HEK293 (cell line): ENCODE data around the gene LGALS9B.
"Not testable (repeated sequence)": the region's sequence is repeated elsewhere in the genome, so short reads cannot be mapped to it uniquely, and the experiment has no call there.

Experiments
- CTCF ChIA-PET: fragments of 350-600 bp; formaldehyde crosslinking; extraction: SDS; loops from one replicate; lab custom pipeline; 2021; ENCODE audit warnings: antibody characterized with exemption; lab: Yijun Ruan, JAX
- POLR2A ChIA-PET: fragments of 300-600 bp; formaldehyde crosslinking; extraction: SDS; loops from one replicate; lab custom pipeline; 2020; ENCODE audit warnings: antibody characterized with exemption, inconsistent platforms; lab: Yijun Ruan, JAX
- H3K27ac ChIP-seq: fragments of 200-500 bp; sonication (Bioruptor generic); 2 replicates; pipeline ENCODE4 v1.5.1; 2014; ENCODE audit warnings: low read depth, low read length, control low read depth, inconsistent platforms; ENCODE audit errors: extremely low read depth
- H3K36me3 ChIP-seq, 2 experiments: fragments of 200-500 bp in 1 of 2; sonication (Bioruptor generic) in 1 of 2; 1 replicate in 1 of 2; 2 replicates in 1 of 2; pipeline ENCODE4 v1.5.1; 2014 to 2017; ENCODE audit warnings: inconsistent platforms in 2 of 2, low read length in 2 of 2; ENCODE audit not compliant: control insufficient read depth in 2 of 2, insufficient read depth in 1 of 2
- H3K4me1 ChIP-seq: fragments of 200-500 bp; sonication (Bioruptor generic); 2 replicates; pipeline ENCODE4 v1.5.1; 2014; ENCODE audit warnings: mild to moderate bottlenecking, low read length, inconsistent platforms; ENCODE audit not compliant: control insufficient read depth, insufficient read depth
- H3K4me3 ChIP-seq: 2 replicates; pipeline ENCODE4 v1.5.1; 2011; ENCODE audit warnings: low read depth, mild to moderate bottlenecking, control low read depth, low read length, moderate library complexity
- H3K9me3 ChIP-seq: fragments of 200-500 bp; sonication (Bioruptor generic); 2 replicates; pipeline ENCODE4 v1.5.1; 2014; ENCODE audit warnings: low read depth, low read length, inconsistent platforms; ENCODE audit not compliant: control insufficient read depth, insufficient read depth

LGALS9B gene

GRCh38 chr17:20455106-20455505 lies 12.2 kb downstream of the LGALS9B start:
- CTCF ChIA-PET, H3K4me1 ChIP-seq, H3K4me3 ChIP-seq, H3K36me3 ChIP-seq, POLR2A ChIA-PET, H3K27ac ChIP-seq, H3K9me3 ChIP-seq: not testable (repeated sequence)

- CTCF ChIA-PET, POLR2A ChIA-PET, H3K4me3 ChIP-seq, H3K27ac ChIP-seq, H3K4me1 ChIP-seq, H3K36me3 ChIP-seq, H3K9me3 ChIP-seq: not testable (repeated sequence)
Measured at GRCh38 chr17:20453820-20454434, 13.4 kb downstream of the LGALS9B start.

GRCh38 chr17:20450852-20451251 lies 16.5 kb downstream of the LGALS9B start:
- CTCF ChIA-PET, H3K4me1 ChIP-seq, H3K9me3 ChIP-seq, H3K27ac ChIP-seq, H3K4me3 ChIP-seq, POLR2A ChIA-PET, H3K36me3 ChIP-seq: not testable (repeated sequence)

- H3K36me3 ChIP-seq, H3K4me1 ChIP-seq, H3K9me3 ChIP-seq, H3K4me3 ChIP-seq, H3K27ac ChIP-seq, POLR2A ChIA-PET: not testable (repeated sequence)
- CTCF ChIA-PET: interaction anchor here (1.1 kb wide), 1 partner anchor 364 kb away, joined by 4 read pairs; no protein-coding TSS in a partner anchor
Measured at GRCh38 chr17:20447534-20448321, 19.6 kb downstream of the LGALS9B start.

GRCh38 chr17:20446895-20447294 lies 20.4 kb downstream of the LGALS9B start:
- H3K9me3 ChIP-seq, H3K4me3 ChIP-seq, H3K36me3 ChIP-seq, H3K4me1 ChIP-seq, POLR2A ChIA-PET, H3K27ac ChIP-seq: not testable (repeated sequence)
- CTCF ChIA-PET: interaction anchor here (1.1 kb wide), 1 partner anchor 365 kb away, joined by 4 read pairs; no protein-coding TSS in a partner anchor

GRCh38 chr17:20444581-20445236 lies 22.6 kb downstream of the LGALS9B start:
- H3K4me1 ChIP-seq, POLR2A ChIA-PET, H3K36me3 ChIP-seq, H3K4me3 ChIP-seq, H3K9me3 ChIP-seq, CTCF ChIA-PET, H3K27ac ChIP-seq: not testable (repeated sequence)

- POLR2A ChIA-PET, H3K4me1 ChIP-seq, H3K9me3 ChIP-seq, CTCF ChIA-PET, H3K36me3 ChIP-seq, H3K4me3 ChIP-seq, H3K27ac ChIP-seq: not testable (repeated sequence)
Measured at GRCh38 chr17:20444173-20444572, 23.2 kb downstream of the LGALS9B start.

- H3K27ac ChIP-seq, H3K4me3 ChIP-seq, H3K36me3 ChIP-seq, CTCF ChIA-PET, H3K4me1 ChIP-seq, POLR2A ChIA-PET, H3K9me3 ChIP-seq: not testable (repeated sequence)
Measured at GRCh38 chr17:20443632-20444031, 23.7 kb downstream of the LGALS9B start.

GRCh38 chr17:20440665-20441064 lies 26.7 kb downstream of the LGALS9B start:
- H3K4me3 ChIP-seq, H3K27ac ChIP-seq, H3K9me3 ChIP-seq, H3K36me3 ChIP-seq, H3K4me1 ChIP-seq, POLR2A ChIA-PET, CTCF ChIA-PET: not testable (repeated sequence)
